Mucosa of descending colon (tissue), 3 donors: Measurements from ENCODE around the gene IFT122. TPM values are rescaled to one million over a fixed set of nuclear protein-coding genes. Genes with fewer than 3 reads are reported as not detected.

Source experiments
- ATAC-seq: fragments of 200-7000 bp; cut with Tn5 transposase; one replicate; pipeline ENCODE4 v1.9.1; 2020; ENCODE audit warnings: mild to moderate bottlenecking, moderate library complexity
- DNase-seq, 3 donors: peaks; one replicate each; pipeline ENCODE4 v3.0.0-alpha.2; 2020
- H3K36me3 ChIP-seq: fragments of 200-600 bp; one replicate; pipeline ENCODE4 v1.8.0; 2021; ENCODE audit warnings: low read depth, mild to moderate bottlenecking
- H3K4me1 ChIP-seq: fragments of 200-600 bp; one replicate; pipeline ENCODE4 v1.8.0; 2021; ENCODE audit warnings: low read depth, mild to moderate bottlenecking
- H3K4me3 ChIP-seq: fragments of 200-600 bp; one replicate; pipeline ENCODE4 v1.8.0; 2021; ENCODE audit warnings: mild to moderate bottlenecking
- H3K9me3 ChIP-seq: fragments of 200-600 bp; one replicate; pipeline ENCODE4 v1.8.0; 2021; ENCODE audit warnings: mild to moderate bottlenecking
- CTCF ChIP-seq: fragments of 200-600 bp; IDR thresholded peaks from one replicate; pipeline ENCODE4 v1.8.0; 2022; ENCODE audit warnings: antibody characterized with exemption, mild to moderate bottlenecking
- intact Hi-C, 2 donors: fragments of 100-400 bp; cut with DNase I in 1 of 2; cut with micrococcal nuclease in 1 of 2; formaldehyde crosslinking; loops; one replicate each; pipeline versions ENCODE4 v1.11.0 to v1.11.1; 2022; cut with DNase I, micrococcal nuclease
- total RNA-seq, 3 donors: library from RNA; stranded (reverse); fragmentation: NEBNext Ultra II Directional in 2 of 3; extraction: Animal tissue kit (Norgen Biotek cat#: 25700) in 2 of 3; gene quantifications; one replicate each; pipeline versions ENCODE4 v1.2.1 to v1.2.4, GENCODE V29; 2021 to 2023
- donor health status: DM: no; HTN: no; CAD: no; lungs with moderate emphysema.
- donor health status: DM: no; HTN: no; CAD: no.
- donor health status: DM: no; HTN: yes; CAD: no.

IFT122 gene
- total RNA-seq, 3 donors from 2014 or later = 24.6 to 35.0 (median 29.6) TPM

GRCh38 chr3:129442486-129442885 is 2.5 kb downstream of the IFT122 start:
- intact Hi-C loops = no loop called here
- Histone ChIP-seq H3K4me3 (no peak overlapping the region), H3K4me1 (peaks cover 25% of the 10 kb centered on the region), H3K9me3 (no peaks in the 10 kb centered on the region), H3K36me3 (no peaks in the 10 kb centered on the region)
- DNase-seq (no peak), ATAC-seq (no peak)
- TF ChIP-seq CTCF = no peak

- no peak for DNase-seq
- no peak for TF ChIP-seq CTCF
- peaks cover 22% of the 10 kb centered on the region for H3K4me1 ChIP-seq
- intact Hi-C loops = no loop called here
- no peak overlapping the region for H3K4me3 ChIP-seq
- no peaks in the 10 kb centered on the region for H3K9me3 ChIP-seq
- H3K36me3 ChIP-seq = no peaks in the 10 kb centered on the region
- ATAC-seq = no peak
Measured at GRCh38 chr3:129442947-129443346, 2.9 kb downstream of the IFT122 start.

DNA sequence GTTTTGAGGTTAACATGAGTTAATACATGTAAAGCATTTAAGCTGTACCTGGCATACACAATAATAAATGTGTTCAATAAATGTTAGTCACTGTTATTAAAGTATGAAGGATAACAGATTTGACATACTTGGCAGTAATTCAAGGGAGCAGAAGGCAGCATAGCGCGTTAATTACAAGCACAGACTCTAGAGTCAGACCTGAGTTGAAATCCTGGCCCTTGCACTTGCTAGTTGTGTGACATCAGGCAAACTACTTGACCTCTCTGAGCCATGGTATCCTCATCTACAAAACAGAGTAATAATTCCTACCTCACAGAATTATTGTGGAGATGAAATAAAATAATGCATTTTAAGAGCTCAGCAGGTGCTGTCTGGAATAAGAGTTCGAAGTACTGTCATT is 5.4 kb downstream of the IFT122 start:
- TF ChIP-seq CTCF = no peak
- H3K4me3 ChIP-seq = no peak overlapping the region
- ATAC-seq = no peak
- no peaks in the 10 kb centered on the region for H3K36me3 ChIP-seq
- H3K9me3 ChIP-seq = no peaks in the 10 kb centered on the region
- no peak for DNase-seq
- H3K4me1 ChIP-seq = peaks cover 9% of the 10 kb centered on the region
- intact Hi-C loops = no loop called here

- DNase-seq (no peak), ATAC-seq (no peak)
- no peak for TF ChIP-seq CTCF
- no peak overlapping the region for H3K4me3 ChIP-seq
- intact Hi-C loops = no loop called here
- H3K36me3 ChIP-seq = no peaks in the 10 kb centered on the region
- no peaks in the 10 kb centered on the region for H3K4me1 ChIP-seq
- H3K9me3 ChIP-seq = no peaks in the 10 kb centered on the region
Measured at GRCh38 chr3:129446926-129447325, 6.9 kb downstream of the IFT122 start.

DNA sequence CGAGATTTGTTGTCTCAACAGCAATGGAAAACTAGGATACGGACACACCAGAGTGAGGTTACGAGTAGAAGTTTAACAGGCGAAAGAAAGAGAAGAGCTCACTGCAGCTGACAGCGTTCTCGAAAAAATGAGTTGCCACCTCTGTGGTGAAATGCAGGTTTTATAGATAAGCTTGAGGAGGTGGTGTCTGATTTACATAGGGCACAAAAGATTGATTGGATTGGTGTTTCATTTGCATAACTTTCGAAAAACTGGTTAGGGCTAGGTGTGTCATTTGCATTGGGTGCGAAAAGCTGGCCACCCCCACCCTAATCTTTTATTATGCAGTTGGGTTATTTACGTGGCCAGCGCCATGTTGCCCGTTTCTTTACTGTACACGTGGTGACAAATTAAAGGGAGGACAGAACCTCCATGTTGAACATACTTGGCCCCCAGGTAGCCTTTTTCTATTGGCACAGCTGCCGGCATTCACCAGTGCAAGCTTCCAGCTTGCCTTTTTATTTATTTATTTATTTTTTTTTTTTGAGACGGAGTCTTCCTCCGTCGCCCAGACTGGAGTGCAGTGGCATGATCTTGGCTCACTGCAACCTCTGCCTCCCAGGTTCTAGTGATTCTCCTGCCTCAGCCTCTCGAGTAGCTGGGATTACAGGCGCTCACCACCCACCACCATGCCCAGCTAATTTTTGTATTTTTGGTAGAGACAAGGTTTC is 8.3 kb downstream of the IFT122 start:
- Histone ChIP-seq H3K36me3 (no peaks in the 10 kb centered on the region), H3K9me3 (no peaks in the 10 kb centered on the region), H3K4me1 (no peaks in the 10 kb centered on the region), H3K4me3 (no peak overlapping the region)
- intact Hi-C loops = no loop called here
- DNase-seq (no peak), ATAC-seq (no peak)
- no peak for TF ChIP-seq CTCF
